ENCODE data around the gene SHOC2. TPM values are rescaled to one million over a fixed set of nuclear protein-coding genes. Genes with fewer than 3 reads are reported as not detected.

SHOC2 gene
- total RNA-seq, 2 donors from 2014 or later = 47.2 to 79.1 TPM

DNA sequence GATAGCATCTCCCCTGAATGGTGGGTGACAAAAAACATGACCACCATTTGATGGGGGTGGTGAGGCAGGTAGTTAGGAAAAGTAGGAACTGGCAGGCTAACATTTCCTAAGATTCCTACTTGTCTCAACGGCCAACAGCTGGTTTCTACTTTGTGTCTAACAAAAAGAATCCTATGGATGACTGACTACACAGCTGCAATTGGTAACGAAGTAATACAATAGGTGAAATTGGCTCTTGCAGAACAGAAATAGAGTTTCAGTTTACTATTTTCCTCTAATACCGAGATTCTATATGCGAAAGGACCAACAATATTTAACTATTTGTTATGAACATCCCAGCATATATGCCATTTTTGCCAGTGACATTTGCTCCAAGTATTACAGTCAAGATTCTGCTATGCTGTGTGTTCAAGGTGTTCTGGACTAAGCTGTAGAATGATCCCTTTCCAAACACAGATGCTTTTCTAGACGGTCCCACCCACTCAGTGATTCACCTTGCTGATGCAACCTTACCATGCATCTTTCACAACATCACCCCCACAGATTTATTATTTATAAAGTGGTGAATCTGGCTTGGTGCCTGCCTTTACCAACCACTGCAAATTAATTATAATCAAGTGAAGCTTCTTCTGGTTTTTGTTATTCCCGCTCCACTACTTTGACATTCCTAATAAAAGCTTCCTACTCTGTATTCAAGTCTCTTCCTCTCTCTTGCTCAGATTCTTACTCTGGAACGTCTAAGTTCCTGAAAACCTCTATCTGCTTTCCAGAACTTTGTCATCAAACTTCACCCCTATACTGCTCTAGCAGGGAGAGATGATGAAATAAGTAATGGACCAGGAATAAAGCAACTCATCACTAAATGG lies 17.2 kb upstream of the SHOC2 start:
- no peaks in the 10 kb centered on the region for H3K4me1 ChIP-seq
- H3K4me3 ChIP-seq = no peak overlapping the region
- peaks cover 5% of the 10 kb centered on the region for H3K36me3 ChIP-seq
- intact Hi-C loops (cut with DNase I) = no loop called here
- no peaks in the 10 kb centered on the region for H3K27me3 ChIP-seq
- TF ChIP-seq, protein P1, sequence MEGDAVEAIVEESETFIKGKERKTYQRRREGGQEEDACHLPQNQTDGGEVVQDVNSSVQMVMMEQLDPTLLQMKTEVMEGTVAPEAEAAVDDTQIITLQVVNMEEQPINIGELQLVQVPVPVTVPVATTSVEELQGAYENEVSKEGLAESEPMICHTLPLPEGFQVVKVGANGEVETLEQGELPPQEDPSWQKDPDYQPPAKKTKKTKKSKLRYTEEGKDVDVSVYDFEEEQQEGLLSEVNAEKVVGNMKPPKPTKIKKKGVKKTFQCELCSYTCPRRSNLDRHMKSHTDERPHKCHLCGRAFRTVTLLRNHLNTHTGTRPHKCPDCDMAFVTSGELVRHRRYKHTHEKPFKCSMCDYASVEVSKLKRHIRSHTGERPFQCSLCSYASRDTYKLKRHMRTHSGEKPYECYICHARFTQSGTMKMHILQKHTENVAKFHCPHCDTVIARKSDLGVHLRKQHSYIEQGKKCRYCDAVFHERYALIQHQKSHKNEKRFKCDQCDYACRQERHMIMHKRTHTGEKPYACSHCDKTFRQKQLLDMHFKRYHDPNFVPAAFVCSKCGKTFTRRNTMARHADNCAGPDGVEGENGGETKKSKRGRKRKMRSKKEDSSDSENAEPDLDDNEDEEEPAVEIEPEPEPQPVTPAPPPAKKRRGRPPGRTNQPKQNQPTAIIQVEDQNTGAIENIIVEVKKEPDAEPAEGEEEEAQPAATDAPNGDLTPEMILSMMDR (IDR thresholded peaks at IDR 0.05) = no peak
- H3K9me3 ChIP-seq = no peaks in the 10 kb centered on the region
- H3K27ac ChIP-seq = no peak overlapping the region
- no peak overlapping the region for H3K9ac ChIP-seq (ENCODE audit: low read depth in 2 of 2, low read length in 2 of 2)
- no peak for DNase-seq

GRCh38 chr10:110903280-110904278 lies 15.8 kb upstream of the SHOC2 start:
- Histone ChIP-seq H3K27ac (no peak overlapping the region), H3K4me3 (no peak overlapping the region), H3K4me1 (no peaks in the 10 kb centered on the region), H3K27me3 (no peaks in the 10 kb centered on the region), H3K9me3 (no peaks in the 10 kb centered on the region), H3K9ac (ENCODE audit: low read depth in 2 of 2, low read length in 2 of 2) (no peak overlapping the region), H3K36me3 (peaks cover 5% of the 10 kb centered on the region)
- intact Hi-C loops (cut with DNase I) = no loop called here
- TF ChIP-seq, protein P1 (IDR thresholded peaks at IDR 0.05) = no peak
- DNase-seq = no peak

DNA sequence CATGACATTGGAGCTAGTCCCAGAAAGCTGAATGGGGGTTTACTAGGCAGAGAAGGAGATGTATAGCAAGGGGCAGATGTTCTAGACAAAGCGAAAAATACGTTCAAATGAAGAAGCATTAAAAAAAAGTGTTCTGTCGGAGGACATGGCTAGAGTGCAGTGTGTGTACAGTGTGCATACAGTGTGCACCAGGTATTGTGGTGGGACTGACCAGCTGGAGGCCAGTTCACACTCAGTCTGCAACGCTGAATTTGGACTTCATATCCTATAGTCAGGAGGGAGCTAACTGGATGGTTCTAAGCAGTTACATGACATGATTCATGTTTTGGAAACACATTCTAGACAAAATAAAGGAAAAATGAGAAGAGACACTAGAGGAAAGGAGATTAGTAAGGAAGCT lies 9.3 kb upstream of the SHOC2 start:
- Histone ChIP-seq H3K36me3 (no peaks in the 10 kb centered on the region), H3K9me3 (no peaks in the 10 kb centered on the region), H3K9ac (ENCODE audit: low read depth in 2 of 2, low read length in 2 of 2) (no peak overlapping the region), H3K27ac (no peak overlapping the region), H3K4me3 (no peak overlapping the region), H3K4me1 (no peaks in the 10 kb centered on the region), H3K27me3 (no peaks in the 10 kb centered on the region)
- no peak for DNase-seq
- intact Hi-C loops (cut with DNase I) = no loop called here
- TF ChIP-seq, protein P1 (IDR thresholded peaks at IDR 0.05) = no peak

- Histone ChIP-seq H3K9me3 (no peaks in the 10 kb centered on the region), H3K4me3 (no peak overlapping the region), H3K36me3 (no peaks in the 10 kb centered on the region), H3K9ac (ENCODE audit: low read depth in 2 of 2, low read length in 2 of 2) (no peak overlapping the region), H3K4me1 (no peaks in the 10 kb centered on the region), H3K27ac (no peak overlapping the region), H3K27me3 (no peaks in the 10 kb centered on the region)
- TF ChIP-seq, protein P1 (IDR thresholded peaks at IDR 0.05) = no peak
- DNase-seq = no peak
- intact Hi-C loops (cut with DNase I) = no loop called here
These were observed 7.0 kb upstream of the SHOC2 start for GRCh38 chr10:110912374-110912773.

DNA sequence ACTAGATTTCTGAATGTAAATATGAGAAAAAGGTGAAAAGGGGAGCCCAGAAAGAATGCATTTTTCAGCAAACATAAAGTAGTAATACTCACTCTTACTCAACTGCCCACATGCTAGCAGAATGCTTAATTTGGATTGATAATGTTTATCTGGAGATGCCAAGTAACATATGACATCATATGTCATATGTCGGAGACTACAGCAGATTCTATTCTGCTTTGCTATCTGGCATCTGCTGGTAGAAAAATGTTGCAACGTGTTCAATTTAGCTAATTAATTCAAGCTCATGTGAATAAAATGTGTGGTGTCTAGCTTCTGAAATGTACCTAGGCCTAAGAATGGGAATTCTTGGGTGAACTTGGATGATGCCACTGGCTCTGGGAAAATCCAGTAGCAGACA lies 5.0 kb upstream of the SHOC2 start:
- H3K9me3 ChIP-seq = no peaks in the 10 kb centered on the region
- H3K4me1 ChIP-seq = no peaks in the 10 kb centered on the region
- H3K9ac ChIP-seq (ENCODE audit: low read depth in 2 of 2, low read length in 2 of 2) = no peak overlapping the region
- TF ChIP-seq, protein P1 (IDR thresholded peaks at IDR 0.05) = no peak
- intact Hi-C loops (cut with DNase I) = no loop called here
- no peak overlapping the region for H3K27ac ChIP-seq
- no peak overlapping the region for H3K4me3 ChIP-seq
- no peaks in the 10 kb centered on the region for H3K36me3 ChIP-seq
- DNase-seq = no peak
- H3K27me3 ChIP-seq = no peaks in the 10 kb centered on the region

Measured in colonic mucosa (tissue), 4 donors.